Smooth muscle cell (in vitro differentiated cells): ENCODE measurements around the gene ABCA8. TPM values are rescaled to one million over a fixed set of nuclear protein-coding genes. Genes with fewer than 3 reads are reported as not detected.

Source experiments
- DNase-seq: peaks from one replicate; lab custom pipeline; 2025; ENCODE audit not compliant: unreplicated experiment; lab: John Stamatoyannopoulos, UW
- H2AFZ ChIP-seq: fragments of 200-600 bp; sonication (generic); 2 replicates; pipeline ENCODE4 v1.6.0; 2016; ENCODE audit warnings: antibody characterized with exemption, low read depth, mild to moderate bottlenecking
- H3F3A ChIP-seq: fragments of 200-600 bp; sonication (generic); 2 replicates; pipeline ENCODE4 v1.6.0; 2017; ENCODE audit warnings: antibody characterized with exemption, low read depth
- H3K27ac ChIP-seq: fragments of 200-600 bp; sonication (generic); 2 replicates; pipeline ENCODE4 v1.5.1; 2016; ENCODE audit warnings: low read depth, mild to moderate bottlenecking
- H3K27me3 ChIP-seq: fragments of 200-600 bp; sonication (generic); 2 replicates; pipeline ENCODE4 v1.6.1; 2016; ENCODE audit warnings: low read depth, mild to moderate bottlenecking
- H3K36me3 ChIP-seq: fragments of 200-600 bp; sonication (generic); 2 replicates; pipeline ENCODE4 v1.5.1; 2016; ENCODE audit warnings: low read depth
- H3K4me1 ChIP-seq: fragments of 200-600 bp; sonication (generic); 2 replicates; pipeline ENCODE4 v1.5.1; 2016; ENCODE audit warnings: low read depth
- H3K4me2 ChIP-seq: fragments of 200-600 bp; sonication (generic); 2 replicates; pipeline ENCODE4 v1.6.0; 2016; ENCODE audit warnings: mild to moderate bottlenecking
- H3K4me3 ChIP-seq: fragments of 200-600 bp; sonication (generic); 2 replicates; pipeline ENCODE4 v1.5.1; 2016; ENCODE audit warnings: mild to moderate bottlenecking
- H3K79me2 ChIP-seq: fragments of 200-600 bp; sonication (generic); 2 replicates; pipeline ENCODE4 v1.6.0; 2016; ENCODE audit warnings: low read depth, mild to moderate bottlenecking
- H3K9ac ChIP-seq: fragments of 200-600 bp; sonication (generic); 2 replicates; pipeline ENCODE4 v1.6.0; 2016; ENCODE audit warnings: low read depth
- H3K9me3 ChIP-seq: fragments of 200-600 bp; sonication (generic); replicated peaks from 2 replicates; pipeline ENCODE4 v1.5.1; 2016; ENCODE audit warnings: low read depth
- H4K20me1 ChIP-seq: fragments of 200-600 bp; sonication (generic); 2 replicates; pipeline ENCODE4 v1.6.0; 2016; ENCODE audit warnings: low read depth
- whole genome bisulfite sequencing: methylation state at CpG from one replicate; pipeline ENCODE4 v1.1.7; 2016; ENCODE audit warnings: low lambda C conversion rate; 5-methylcytosine and 5-hydroxymethylcytosine counted together
- polyA plus RNA-seq: library from polyadenylated mRNA; unstranded; fragments of >200 nt; fragmentation: Nextera tagmentation; extraction: Ambion mirVana; gene quantifications from 2 replicates; pipeline ENCODE4 v1.2.1, GENCODE V29; 2016
- total RNA-seq: library from RNA; depleted of rRNA; stranded (reverse); fragments of >200 nt; gene quantifications from 2 replicates; pipeline ENCODE4 v1.2.3, GENCODE V29; 2014
- TF ChIP-seq, protein P1 (sequence below): fragments of 200-600 bp; sonication (generic); IDR thresholded peaks from 2 replicates; pipeline ENCODE4 v1.5.1; 2017; ENCODE audit warnings: borderline replicate concordance, mild to moderate bottlenecking, antibody characterized with exemption; ENCODE audit not compliant: insufficient read depth, poor library complexity, severe bottlenecking

ABCA8 gene
- total and polyA plus RNA-seq, 2 experiments from 2014 or later, result 1.7 to 6.9 TPM

DNA sequence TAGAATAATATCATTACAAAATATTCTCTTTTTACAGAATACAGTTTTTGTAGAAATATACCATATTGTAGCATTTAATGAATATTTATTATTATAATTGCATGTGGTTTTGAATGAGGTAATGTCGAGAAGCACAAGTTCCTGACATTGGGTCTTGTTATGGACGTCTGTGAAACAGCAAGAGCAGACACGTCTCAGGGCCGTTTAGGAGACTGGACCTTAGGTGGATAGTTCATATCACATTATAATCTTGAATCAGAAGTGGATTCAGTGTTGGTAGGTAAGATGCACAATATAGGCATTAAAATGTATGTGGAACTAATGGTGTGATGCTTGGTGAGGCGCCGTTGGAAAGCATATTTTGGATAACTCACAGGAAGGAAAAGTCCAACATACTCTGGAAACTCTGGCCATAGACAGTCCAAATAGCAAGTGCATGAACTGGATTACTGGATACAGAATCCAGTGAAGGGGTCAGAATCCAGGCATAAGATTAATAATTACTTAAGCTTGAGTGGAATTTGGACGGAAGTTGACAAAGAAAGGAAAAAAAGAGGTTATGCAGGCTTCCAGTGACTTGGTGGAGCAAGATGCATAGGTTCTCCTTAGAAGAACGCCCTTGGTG is 17.2 kb downstream of the ABCA8 start:
- WGBS, result 84% methylated on average over 8 of the region's 8 CpGs
- Histone ChIP-seq H4K20me1 (no peaks in the 10 kb centered on the region), H3K4me3 (no peak overlapping the region), H3K79me2 (no peaks in the 10 kb centered on the region), H3K27ac (no peak overlapping the region), H3F3A (no peaks in the 10 kb centered on the region), H3K36me3 (no peaks in the 10 kb centered on the region), H3K9ac (no peak overlapping the region), H3K4me1 (no peaks in the 10 kb centered on the region), H3K27me3 (no peaks in the 10 kb centered on the region), H3K9me3 (no peaks in the 10 kb centered on the region), H3K4me2 (no peak overlapping the region), H2AFZ (no peak overlapping the region)
- DNase-seq, result no peak
- TF ChIP-seq, protein P1, sequence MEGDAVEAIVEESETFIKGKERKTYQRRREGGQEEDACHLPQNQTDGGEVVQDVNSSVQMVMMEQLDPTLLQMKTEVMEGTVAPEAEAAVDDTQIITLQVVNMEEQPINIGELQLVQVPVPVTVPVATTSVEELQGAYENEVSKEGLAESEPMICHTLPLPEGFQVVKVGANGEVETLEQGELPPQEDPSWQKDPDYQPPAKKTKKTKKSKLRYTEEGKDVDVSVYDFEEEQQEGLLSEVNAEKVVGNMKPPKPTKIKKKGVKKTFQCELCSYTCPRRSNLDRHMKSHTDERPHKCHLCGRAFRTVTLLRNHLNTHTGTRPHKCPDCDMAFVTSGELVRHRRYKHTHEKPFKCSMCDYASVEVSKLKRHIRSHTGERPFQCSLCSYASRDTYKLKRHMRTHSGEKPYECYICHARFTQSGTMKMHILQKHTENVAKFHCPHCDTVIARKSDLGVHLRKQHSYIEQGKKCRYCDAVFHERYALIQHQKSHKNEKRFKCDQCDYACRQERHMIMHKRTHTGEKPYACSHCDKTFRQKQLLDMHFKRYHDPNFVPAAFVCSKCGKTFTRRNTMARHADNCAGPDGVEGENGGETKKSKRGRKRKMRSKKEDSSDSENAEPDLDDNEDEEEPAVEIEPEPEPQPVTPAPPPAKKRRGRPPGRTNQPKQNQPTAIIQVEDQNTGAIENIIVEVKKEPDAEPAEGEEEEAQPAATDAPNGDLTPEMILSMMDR, result no peak

DNA sequence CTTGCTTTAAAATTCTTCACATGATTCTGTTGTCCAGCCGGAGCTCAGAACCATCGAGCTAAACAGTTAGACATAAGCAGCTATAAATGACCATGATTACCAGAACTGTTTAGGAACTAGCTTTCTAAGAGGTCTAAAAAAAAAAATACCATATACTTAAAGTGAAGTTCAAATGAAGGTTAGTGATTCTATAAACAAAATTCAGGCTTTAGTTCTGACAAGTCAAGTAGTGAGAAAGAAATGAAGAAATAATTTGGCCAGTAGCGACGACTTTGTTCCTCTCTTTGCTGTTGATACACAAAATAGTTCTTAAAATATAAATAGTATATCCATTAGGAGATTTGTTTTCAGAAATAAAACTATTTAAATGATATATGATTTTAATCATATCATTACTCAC is 27.7 kb downstream of the ABCA8 start:
- TF ChIP-seq, protein P1, result no peak
- no peaks in the 10 kb centered on the region for H3K4me1 ChIP-seq
- 80% methylated on average over 4 of the region's 4 CpGs for WGBS

DNA sequence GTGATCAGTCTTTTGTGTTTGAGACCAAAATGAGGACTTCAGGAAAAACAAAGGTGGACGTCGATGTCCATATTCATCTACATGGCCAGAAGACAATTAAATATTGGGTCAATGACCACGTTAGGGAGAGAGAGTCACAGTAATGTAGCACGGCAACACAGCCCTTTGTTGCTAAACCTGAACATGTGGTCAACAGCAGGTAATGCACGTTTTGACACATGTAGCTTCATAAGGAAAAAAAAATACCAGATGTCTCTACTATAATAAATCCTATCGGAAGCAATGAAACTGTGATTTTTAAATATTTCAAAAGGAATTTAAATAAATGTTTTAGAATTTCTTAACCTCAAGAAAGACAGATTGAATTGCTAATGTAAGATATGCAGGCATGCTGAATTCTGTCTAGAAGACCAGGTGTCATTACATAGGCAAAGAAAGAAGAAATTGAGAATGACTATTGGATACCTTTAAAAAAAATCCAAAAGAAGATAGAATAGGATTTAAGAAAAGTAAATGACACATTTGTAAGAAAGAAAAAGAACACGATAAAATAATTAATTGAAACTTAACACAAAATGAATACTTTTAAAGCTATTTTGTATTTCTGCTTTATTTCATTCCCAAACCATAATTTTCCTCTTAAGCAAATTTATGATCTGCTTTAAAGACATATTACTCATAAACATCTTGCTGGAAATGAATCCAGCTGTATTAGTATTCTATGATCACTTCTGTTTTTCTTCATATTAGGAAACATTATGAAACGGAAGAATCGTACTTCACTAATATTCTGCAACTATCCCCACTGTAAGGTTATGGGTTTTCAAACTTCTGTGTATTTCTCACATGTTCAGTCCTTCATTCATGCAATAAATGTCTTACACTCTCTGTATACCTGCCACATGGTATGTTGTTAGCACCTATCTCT is 30.1 kb downstream of the ABCA8 start:
- H3K4me2 ChIP-seq, result no peak overlapping the region
- no peaks in the 10 kb centered on the region for H3K36me3 ChIP-seq
- H3K4me1 ChIP-seq, result no peaks in the 10 kb centered on the region
- no peak overlapping the region for H2AFZ ChIP-seq
- no peak overlapping the region for H3K9ac ChIP-seq
- TF ChIP-seq, protein P1, result no peak
- H4K20me1 ChIP-seq, result no peaks in the 10 kb centered on the region
- H3K27ac ChIP-seq, result no peak overlapping the region
- no peaks in the 10 kb centered on the region for H3K9me3 ChIP-seq
- WGBS, result 85% methylated on average over 9 of the region's 9 CpGs
- no peaks in the 10 kb centered on the region for H3K79me2 ChIP-seq
- H3K4me3 ChIP-seq, result no peak overlapping the region
- no peaks in the 10 kb centered on the region for H3K27me3 ChIP-seq
- H3F3A ChIP-seq, result no peaks in the 10 kb centered on the region
- DNase-seq, result no peak

More for the DNA sequence above, 27.7 kb downstream of the ABCA8 start:
- Histone ChIP-seq H3K27ac (no peak overlapping the region), H3K9me3 (no peaks in the 10 kb centered on the region), H3K4me3 (no peak overlapping the region), H4K20me1 (no peaks in the 10 kb centered on the region), H2AFZ (no peak overlapping the region), H3K79me2 (no peaks in the 10 kb centered on the region), H3F3A (no peaks in the 10 kb centered on the region), H3K36me3 (no peaks in the 10 kb centered on the region), H3K27me3 (no peaks in the 10 kb centered on the region), H3K9ac (no peak overlapping the region), H3K4me2 (no peak overlapping the region)
- DNase-seq, result no peak
